Mesenchymal stem cell (in vitro differentiated cells and primary cell): ENCODE measurements around the gene ST3GAL5.
A peak's percentile ranks its signal among the peaks of the same experiment; 100 is the strongest.
"Not testable (repeated sequence)": the region's sequence is repeated elsewhere in the genome, so short reads cannot be mapped to it uniquely, and the experiment has no call there.

Experiments
- DNase-seq: peaks from one replicate; pipeline ENCODE4 v3.0.0-alpha.2; 2013
- H2AFZ ChIP-seq: one replicate; pipeline ENCODE4 v1.6.1; 2013; ENCODE audit warnings: low read depth, mild to moderate bottlenecking, control low read depth, inconsistent platforms, low read length, moderate library complexity
- H2AK5ac ChIP-seq: 2 replicates; pipeline ENCODE4 v1.6.1; 2013; ENCODE audit warnings: low read length, moderate library complexity, mild to moderate bottlenecking, inconsistent platforms; ENCODE audit not compliant: severe bottlenecking
- H2BK120ac ChIP-seq: one replicate; pipeline ENCODE4 v1.6.1; 2013; ENCODE audit warnings: low read depth, mild to moderate bottlenecking, inconsistent platforms, low read length, moderate library complexity
- H2BK12ac ChIP-seq, 2 experiments: one replicate each; pipeline ENCODE4 v1.6.1; 2013; ENCODE audit warnings: inconsistent platforms in 2 of 2, low read length in 2 of 2, mild to moderate bottlenecking in 2 of 2, moderate library complexity in 2 of 2, control low read depth in 1 of 2
- H2BK15ac ChIP-seq: one replicate; pipeline ENCODE4 v1.6.1; 2013; ENCODE audit warnings: mild to moderate bottlenecking, low read depth, inconsistent platforms; ENCODE audit not compliant: poor library complexity, severe bottlenecking
- H2BK5ac ChIP-seq: 2 replicates; pipeline ENCODE4 v1.6.1; 2013; ENCODE audit warnings: low read depth, mild to moderate bottlenecking, low read length, control low read depth, inconsistent platforms; ENCODE audit not compliant: poor library complexity, severe bottlenecking
- H3K14ac ChIP-seq, 2 experiments: one replicate each; pipeline ENCODE4 v1.6.1; 2013; ENCODE audit warnings: inconsistent platforms in 2 of 2, low read length in 2 of 2, control low read depth in 1 of 2, mild to moderate bottlenecking in 1 of 2, moderate library complexity in 1 of 2
- H3K18ac ChIP-seq, 2 experiments: one replicate each; pipeline ENCODE4 v1.6.1; 2013; ENCODE audit warnings: inconsistent platforms in 2 of 2, low read length in 2 of 2, control low read depth in 1 of 2, low read depth in 1 of 2, mild to moderate bottlenecking in 1 of 2
- H3K23ac ChIP-seq, 2 experiments: one replicate each; pipeline ENCODE4 v1.6.1; 2013; ENCODE audit warnings: inconsistent platforms in 2 of 2, low read length in 2 of 2, mild to moderate bottlenecking in 2 of 2, moderate library complexity in 2 of 2, control low read depth in 1 of 2
- H3K27ac ChIP-seq: 2 replicates; pipeline ENCODE4 v1.5.1; 2013; ENCODE audit warnings: mild to moderate bottlenecking, moderate library complexity, low read length, control low read depth, inconsistent platforms; ENCODE audit not compliant: poor library complexity, severe bottlenecking
- H3K27me3 ChIP-seq, 2 experiments: 2 replicates each; pipeline versions ENCODE4 v1.6.1 to v1.7.0; 2013; ENCODE audit warnings: low read length in 2 of 2, mild to moderate bottlenecking in 2 of 2, moderate library complexity in 2 of 2, control low read depth in 1 of 2, inconsistent platforms in 1 of 2; ENCODE audit not compliant: control insufficient read depth in 1 of 2, insufficient read depth in 1 of 2
- H3K36me3 ChIP-seq, 2 experiments: 2 replicates each; pipeline versions ENCODE4 v1.6.1 to v1.7.0; 2013; ENCODE audit warnings: low read length in 2 of 2, control low read depth in 1 of 2, inconsistent platforms in 1 of 2, low read depth in 1 of 2, mild to moderate bottlenecking in 1 of 2; ENCODE audit not compliant: insufficient read depth in 2 of 2, control insufficient read depth in 1 of 2
- H3K4ac ChIP-seq, 2 experiments: one replicate each; pipeline ENCODE4 v1.6.1; 2013; ENCODE audit warnings: inconsistent platforms in 2 of 2, low read length in 2 of 2, mild to moderate bottlenecking in 2 of 2, moderate library complexity in 2 of 2, control low read depth in 1 of 2, low read depth in 1 of 2
- H3K4me1 ChIP-seq: 2 replicates; pipeline ENCODE4 v1.6.1; 2013; ENCODE audit warnings: low read depth, low read length, control low read depth; ENCODE audit not compliant: control insufficient read depth, insufficient read depth
- H3K4me2 ChIP-seq: 2 replicates; pipeline ENCODE4 v1.6.1; 2013; ENCODE audit warnings: low read length, mild to moderate bottlenecking, inconsistent platforms; ENCODE audit not compliant: poor library complexity, severe bottlenecking
- H3K4me3 ChIP-seq, 2 experiments: 2 replicates each; pipeline versions ENCODE4 v1.5.1 to v1.7.0; 2013; ENCODE audit warnings: low read length in 2 of 2, mild to moderate bottlenecking in 2 of 2, control low read depth in 1 of 2, low read depth in 1 of 2; ENCODE audit not compliant: insufficient read depth in 1 of 2
- H3K79me1 ChIP-seq: replicated peaks from 2 replicates; pipeline ENCODE4 v1.6.1; 2013; ENCODE audit warnings: mild to moderate bottlenecking, control low read depth, low read length, inconsistent platforms; ENCODE audit not compliant: poor library complexity, severe bottlenecking
- H3K9ac ChIP-seq: 2 replicates; pipeline ENCODE4 v1.7.0; 2013; ENCODE audit warnings: mild to moderate bottlenecking, low read length, moderate library complexity
- H3K9me3 ChIP-seq: 2 replicates; pipeline ENCODE4 v1.7.0; 2013; ENCODE audit warnings: mild to moderate bottlenecking, low read length; ENCODE audit not compliant: control insufficient read depth
- H4K8ac ChIP-seq: one replicate; pipeline ENCODE4 v1.6.1; 2013; ENCODE audit warnings: inconsistent platforms, mild to moderate bottlenecking, low read length, moderate library complexity
- H4K91ac ChIP-seq: one replicate; pipeline ENCODE4 v1.6.1; 2013; ENCODE audit warnings: mild to moderate bottlenecking, low read length, inconsistent platforms
- WGBS: methylation state at CpG from one replicate; pipeline ENCODE4 v1.1.7; 2013; ENCODE audit warnings: mixed read lengths; 5-methylcytosine and 5-hydroxymethylcytosine counted together

ST3GAL5 gene

GRCh38 chr2:85830645-85831044 is 58.1 kb downstream of the ST3GAL5 start:
- no peak overlapping the region for H3K14ac ChIP-seq
- H2BK15ac ChIP-seq = no peak overlapping the region
- no peak overlapping the region for H3K4ac ChIP-seq
- H3K27ac ChIP-seq = no peak overlapping the region
- H4K91ac ChIP-seq = no peak overlapping the region
- DNase-seq = no peak
- no peak overlapping the region for H2BK120ac ChIP-seq
- no peaks in the 10 kb centered on the region for H3K4me1 ChIP-seq
- H3K79me1 ChIP-seq = no peaks in the 10 kb centered on the region
- no peak overlapping the region for H4K8ac ChIP-seq
- H3K18ac ChIP-seq = no peak overlapping the region
- H3K4me2 ChIP-seq = no peak overlapping the region
- no peaks in the 10 kb centered on the region for H3K27me3 ChIP-seq
- no peak overlapping the region for H3K23ac ChIP-seq
- no peak overlapping the region for H2AFZ ChIP-seq
- no peak overlapping the region for H2AK5ac ChIP-seq
- H2BK5ac ChIP-seq = no peak overlapping the region
- H3K36me3 ChIP-seq = no peaks in the 10 kb centered on the region
- WGBS = no CpG with 5 or more reads among the region's 1 CpG
- no peak overlapping the region for H3K9ac ChIP-seq
- H3K4me3 ChIP-seq = no peak overlapping the region
- H3K9me3 ChIP-seq = peaks cover under 1% of the 10 kb centered on the region
- no peak overlapping the region for H2BK12ac ChIP-seq

GRCh38 chr2:85829394-85829793 is 59.4 kb downstream of the ST3GAL5 start:
- not testable (repeated sequence) for H2BK120ac ChIP-seq, H2AK5ac ChIP-seq, H3K4me2 ChIP-seq, H2BK12ac ChIP-seq, H3K79me1 ChIP-seq, H2BK15ac ChIP-seq, H3K9ac ChIP-seq, H4K91ac ChIP-seq, H3K18ac ChIP-seq, H3K36me3 ChIP-seq, H3K4me3 ChIP-seq, H3K4me1 ChIP-seq, H3K27me3 ChIP-seq, H3K4ac ChIP-seq, H2AFZ ChIP-seq, H2BK5ac ChIP-seq, H3K27ac ChIP-seq, H3K9me3 ChIP-seq, H3K14ac ChIP-seq, H3K23ac ChIP-seq, DNase-seq, H4K8ac ChIP-seq
- WGBS = 80% methylated on average over 1 of the region's 4 CpGs

- no peaks in the 10 kb centered on the region for H3K79me1 ChIP-seq
- H3K23ac ChIP-seq = no peak overlapping the region
- no peak overlapping the region for H2AK5ac ChIP-seq
- no peak overlapping the region for H2BK120ac ChIP-seq
- no peak overlapping the region for H3K27ac ChIP-seq
- no peaks in the 10 kb centered on the region for H3K9me3 ChIP-seq
- no peak overlapping the region for H4K91ac ChIP-seq
- no peak overlapping the region for H3K4ac ChIP-seq
- H3K4me2 ChIP-seq = no peak overlapping the region
- H3K36me3 ChIP-seq = no peaks in the 10 kb centered on the region
- WGBS = 87% methylated on average over 4 of the region's 7 CpGs
- no peak overlapping the region for H2BK12ac ChIP-seq
- no peak overlapping the region for H3K14ac ChIP-seq
- DNase-seq = no peak
- no peak overlapping the region for H2BK5ac ChIP-seq
- H2AFZ ChIP-seq = no peak overlapping the region
- H2BK15ac ChIP-seq = no peak overlapping the region
- H3K27me3 ChIP-seq = no peaks in the 10 kb centered on the region
- H3K9ac ChIP-seq = no peak overlapping the region
- H4K8ac ChIP-seq = no peak overlapping the region
- no peak overlapping the region for H3K18ac ChIP-seq
- no peaks in the 10 kb centered on the region for H3K4me1 ChIP-seq
- H3K4me3 ChIP-seq = no peak overlapping the region
These were observed 60.1 kb downstream of the ST3GAL5 start for GRCh38 chr2:85828725-85829124.

- no peaks in the 10 kb centered on the region for H3K4me1 ChIP-seq
- no peak overlapping the region for H3K27ac ChIP-seq
- 79% methylated on average over 18 of the region's 18 CpGs for WGBS
- no peak overlapping the region for H2BK12ac ChIP-seq
- no peak overlapping the region for H3K4ac ChIP-seq
- no peak overlapping the region for H3K23ac ChIP-seq
- H4K8ac ChIP-seq = peak overlapping the region; percentile 62
- no peak for DNase-seq
- H2BK120ac ChIP-seq = no peak overlapping the region
- peak overlapping the region; percentile 73 for H3K9ac ChIP-seq
- no peak overlapping the region for H2AK5ac ChIP-seq
- no peak overlapping the region for H3K14ac ChIP-seq
- no peaks in the 10 kb centered on the region for H3K27me3 ChIP-seq
- H3K4me3 ChIP-seq = peak overlapping the region in 1 of 2 experiments; percentile 68
- no peaks in the 10 kb centered on the region for H3K79me1 ChIP-seq
- no peak overlapping the region for H3K18ac ChIP-seq
- no peak overlapping the region for H2BK15ac ChIP-seq
- no peak overlapping the region for H2AFZ ChIP-seq
- H3K36me3 ChIP-seq = no peaks in the 10 kb centered on the region
- no peak overlapping the region for H2BK5ac ChIP-seq
- H4K91ac ChIP-seq = peak overlapping the region; percentile 37
- H3K9me3 ChIP-seq = no peaks in the 10 kb centered on the region
- H3K4me2 ChIP-seq = no peak overlapping the region
These were observed 60.8 kb downstream of the ST3GAL5 start for GRCh38 chr2:85827879-85828569.
